Tibial artery (tissue), 4 donors: ENCODE results near the gene EFHC1.

Experiments
- DNase-seq, 2 donors: peaks; one replicate each; pipeline ENCODE4 v3.0.0-alpha.2; 2019
- H3K27ac ChIP-seq, 2 donors: fragments of 200-600 bp; sonication (generic) in 1 of 2; 1 replicate in 1 of 2; 2 replicates in 1 of 2; pipeline ENCODE4 v1.5.1; 2018 to 2019; ENCODE audit warnings: mild to moderate bottlenecking in 1 of 2
- H3K27me3 ChIP-seq, 2 donors: fragments of 200-600 bp; sonication (generic) in 1 of 2; one replicate each; pipeline versions ENCODE4 v1.5.1 to v1.6.0; 2016 to 2019
- H3K36me3 ChIP-seq, 3 donors: fragments of 200-600 bp; sonication (generic) in 2 of 3; one replicate each; pipeline ENCODE4 v1.5.1; 2016 to 2019; ENCODE audit warnings: mild to moderate bottlenecking in 2 of 3
- H3K4me1 ChIP-seq, 4 donors: fragments of 200-600 bp; sonication (generic) in 2 of 4; 1 replicate in 3 of 4; 2 replicates in 1 of 4; pipeline ENCODE4 v1.5.1; 2016 to 2019
- H3K4me3 ChIP-seq, 2 donors: fragments of 200-600 bp; sonication (generic) in 1 of 2; 1 replicate in 1 of 2; 2 replicates in 1 of 2; pipeline ENCODE4 v1.5.1; 2018 to 2019; ENCODE audit warnings: mild to moderate bottlenecking in 2 of 2
- H3K9me3 ChIP-seq, 3 donors: fragments of 200-600 bp; sonication (generic) in 1 of 3; one replicate each; pipeline ENCODE4 v1.5.1; 2016 to 2019
- CTCF ChIP-seq, 2 experiments: fragments of 200-600 bp in 1 of 2; fragments of 450-650 bp in 1 of 2; IDR thresholded peaks; one replicate each; pipeline ENCODE4 v1.5.1; 2017 to 2019; ENCODE audit warnings: antibody characterized with exemption in 2 of 2, mild to moderate bottlenecking in 1 of 2, moderate library complexity in 1 of 2
- intact Hi-C: fragments of 100-400 bp; cut with DNase I; formaldehyde crosslinking; loops from one replicate; pipeline ENCODE4 v1.15.0; 2023; ENCODE audit warnings: low total_unique reads

The EFHC1 gene

GRCh38 chr6:52506476-52506875 is 86.3 kb downstream of the EFHC1 start:
- no peak for DNase-seq
- Histone ChIP-seq H3K27ac (peak overlapping the region in 1 of 2 donors; percentile 84), H3K36me3 (peaks cover 56 to 65% (median 58%) of the 10 kb centered on the region in 3 donors), H3K4me3 (no peak overlapping the region), H3K4me1 (peaks cover 4 to 64% (median 46%) of the 10 kb centered on the region in 4 donors), H3K9me3 (no peaks in the 10 kb centered on the region), H3K27me3 (no peaks in the 10 kb centered on the region)
- no peak for TF ChIP-seq CTCF (IDR thresholded peaks at IDR 0.05)
- intact Hi-C loops, result loop anchor here (5.0 to 10.0 kb wide), 2 partner anchors 66 to 158 kb away; no protein-coding TSS in a partner anchor

GRCh38 chr6:52507557-52508260 is 87.6 kb downstream of the EFHC1 start:
- intact Hi-C loops, result loop anchor here (5.0 to 10.0 kb wide), 2 partner anchors 65 to 157 kb away; no protein-coding TSS in a partner anchor
- H3K4me3 ChIP-seq, result no peak overlapping the region
- H3K27me3 ChIP-seq, result no peaks in the 10 kb centered on the region
- H3K36me3 ChIP-seq, result peaks cover 45 to 55% (median 49%) of the 10 kb centered on the region in 3 donors
- peak overlapping the region; percentile 20 to 46 for H3K27ac ChIP-seq
- DNase-seq, result no peak
- no peak for TF ChIP-seq CTCF (IDR thresholded peaks at IDR 0.05)
- H3K4me1 ChIP-seq, result peaks cover 4 to 77% (median 59%) of the 10 kb centered on the region in 4 donors
- no peaks in the 10 kb centered on the region for H3K9me3 ChIP-seq

GRCh38 chr6:52508261-52508739 is 88.2 kb downstream of the EFHC1 start:
- Histone ChIP-seq H3K9me3 (no peaks in the 10 kb centered on the region), H3K4me1 (peaks cover 4 to 80% (median 60%) of the 10 kb centered on the region in 4 donors), H3K27ac (peak overlapping the region; percentile 20 to 46), H3K36me3 (peaks cover 45 to 49% (median 45%) of the 10 kb centered on the region in 3 donors), H3K27me3 (no peaks in the 10 kb centered on the region), H3K4me3 (no peak overlapping the region)
- no peak for TF ChIP-seq CTCF (IDR thresholded peaks at IDR 0.05)
- DNase-seq, result no peak
- intact Hi-C loops, result loop anchor here (5.0 to 10.0 kb wide), 2 partner anchors 64 to 157 kb away; no protein-coding TSS in a partner anchor

- H3K27me3 ChIP-seq, result no peaks in the 10 kb centered on the region
- H3K27ac ChIP-seq, result peak overlapping the region; percentile 46 to 83
- DNase-seq, result no peak
- H3K9me3 ChIP-seq, result no peaks in the 10 kb centered on the region
- peaks cover 45 to 55% (median 50%) of the 10 kb centered on the region in 3 donors for H3K36me3 ChIP-seq
- TF ChIP-seq CTCF (IDR thresholded peaks at IDR 0.05), result no peak
- intact Hi-C loops, result loop anchor here (5.0 to 10.0 kb wide), 2 partner anchors 63 to 155 kb away; no protein-coding TSS in a partner anchor
- no peak overlapping the region for H3K4me3 ChIP-seq
- H3K4me1 ChIP-seq, result peaks cover 2 to 80% (median 52%) of the 10 kb centered on the region in 4 donors
These were observed 89.4 kb downstream of the EFHC1 start for GRCh38 chr6:52509281-52510212.

- H3K27ac ChIP-seq, result peak overlapping the region; percentile 46 to 83
- no peak for TF ChIP-seq CTCF (IDR thresholded peaks at IDR 0.05)
- no peak for DNase-seq
- no peaks in the 10 kb centered on the region for H3K27me3 ChIP-seq
- H3K4me3 ChIP-seq, result no peak overlapping the region
- no peaks in the 10 kb centered on the region for H3K9me3 ChIP-seq
- H3K36me3 ChIP-seq, result peaks cover 48 to 61% (median 51%) of the 10 kb centered on the region in 3 donors
- peaks cover 0 to 80% (median 46%) of the 10 kb centered on the region in 4 donors for H3K4me1 ChIP-seq
- intact Hi-C loops, result no loop called here
These were observed 90.0 kb downstream of the EFHC1 start for GRCh38 chr6:52510213-52510562.
